GM21737 (cell line): ENCODE results near the gene IQSEC1.
A peak's percentile ranks its signal among the peaks of the same experiment; 100 is the strongest.

Source experiments
- ATAC-seq: cut with Tn5 transposase; IDR thresholded peaks from one replicate; pipeline ENCODE4 v1.9.1; 2021; ENCODE audit warnings: mild to moderate bottlenecking, moderate library complexity; ENCODE audit not compliant: unreplicated experiment

The IQSEC1 gene

DNA sequence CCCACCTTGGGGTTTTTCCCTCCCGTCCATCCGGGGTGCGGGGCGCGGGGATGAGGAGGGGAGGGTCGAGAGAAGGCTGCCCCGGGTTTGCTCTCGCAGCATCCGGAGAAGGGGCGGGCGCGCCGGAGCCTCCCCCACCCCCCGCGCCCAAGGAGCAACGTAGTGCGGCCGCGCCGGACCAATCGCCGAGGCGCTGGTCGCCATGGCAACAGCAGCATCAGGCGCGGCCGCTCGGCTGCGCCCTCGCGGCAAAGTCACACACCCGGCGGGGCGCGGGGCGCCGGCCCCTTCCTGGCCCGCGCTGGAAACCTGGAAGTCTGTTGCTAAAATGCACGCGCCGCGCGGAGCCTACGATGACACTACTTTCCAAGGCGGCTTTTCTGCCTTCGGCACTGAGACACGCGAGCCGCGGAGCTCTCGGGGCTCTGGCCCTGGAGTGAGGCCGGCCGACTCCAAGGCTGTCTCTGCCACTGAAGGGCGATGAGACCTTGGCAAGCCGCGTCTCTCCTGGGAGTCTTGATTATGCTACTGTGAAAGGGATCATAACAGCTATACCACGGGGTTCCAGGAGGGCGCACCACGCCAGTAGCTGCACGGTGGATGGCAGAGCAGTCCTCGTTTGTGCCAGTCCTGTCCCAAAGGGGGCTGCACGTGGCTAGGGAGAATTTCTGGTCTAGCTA lies at the start of gene IQSEC1:
IQSEC1 (minus strand) TSS at position 104 of the 680 bp plus-strand sequence. CDS start 415 bp downstream, outside the sequence.
- peak; percentile 58 for ATAC-seq

DNA sequence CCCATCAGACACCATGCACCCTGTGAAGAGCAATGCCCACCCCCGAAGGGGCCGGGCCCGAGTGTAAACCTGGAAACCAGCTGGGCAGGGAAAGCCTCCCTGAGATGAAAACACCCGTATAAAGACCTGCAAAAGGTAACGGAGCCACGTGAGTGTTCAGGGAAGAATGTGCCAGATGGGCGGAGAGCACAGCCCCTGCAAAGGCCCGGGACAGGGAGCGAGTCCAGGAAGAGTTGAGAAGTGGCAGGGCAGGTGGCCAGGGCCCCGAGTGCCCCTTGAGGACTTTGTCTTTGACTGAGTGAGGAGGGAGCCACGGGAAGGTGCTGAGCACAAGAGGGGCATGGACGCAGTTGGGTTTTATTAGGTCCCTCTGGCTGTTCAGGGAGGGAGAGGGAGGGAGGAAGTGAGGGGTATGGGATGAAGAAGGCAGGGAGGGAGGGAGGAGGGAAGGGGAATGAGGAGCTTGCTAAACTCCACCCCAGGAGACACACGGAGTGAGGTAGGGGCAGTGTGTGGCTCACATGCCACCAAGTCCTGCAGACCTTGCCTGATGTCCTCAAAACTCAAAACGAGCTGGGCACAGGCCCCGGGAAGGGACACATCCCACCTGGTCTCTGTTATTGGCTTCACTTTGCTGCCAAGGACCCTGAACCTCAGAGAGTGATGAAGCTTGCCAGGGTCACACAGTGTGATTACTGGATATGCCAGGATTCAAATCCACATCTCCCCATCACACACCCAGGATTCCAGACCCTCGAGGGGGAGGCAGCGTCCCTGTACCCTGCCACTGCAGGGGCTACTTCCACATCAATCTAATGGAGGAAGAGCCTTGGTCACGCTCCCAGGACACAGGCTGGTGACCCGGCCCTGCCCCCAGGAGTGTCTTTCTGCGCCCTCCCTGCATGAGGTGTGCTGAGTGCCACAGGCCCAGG lies 49.1 kb upstream of the IQSEC1 start:
- ATAC-seq, result no peak

GRCh38 chr3:13121553-13122001 lies 48.3 kb upstream of the IQSEC1 start:
- ATAC-seq, result no peak

DNA sequence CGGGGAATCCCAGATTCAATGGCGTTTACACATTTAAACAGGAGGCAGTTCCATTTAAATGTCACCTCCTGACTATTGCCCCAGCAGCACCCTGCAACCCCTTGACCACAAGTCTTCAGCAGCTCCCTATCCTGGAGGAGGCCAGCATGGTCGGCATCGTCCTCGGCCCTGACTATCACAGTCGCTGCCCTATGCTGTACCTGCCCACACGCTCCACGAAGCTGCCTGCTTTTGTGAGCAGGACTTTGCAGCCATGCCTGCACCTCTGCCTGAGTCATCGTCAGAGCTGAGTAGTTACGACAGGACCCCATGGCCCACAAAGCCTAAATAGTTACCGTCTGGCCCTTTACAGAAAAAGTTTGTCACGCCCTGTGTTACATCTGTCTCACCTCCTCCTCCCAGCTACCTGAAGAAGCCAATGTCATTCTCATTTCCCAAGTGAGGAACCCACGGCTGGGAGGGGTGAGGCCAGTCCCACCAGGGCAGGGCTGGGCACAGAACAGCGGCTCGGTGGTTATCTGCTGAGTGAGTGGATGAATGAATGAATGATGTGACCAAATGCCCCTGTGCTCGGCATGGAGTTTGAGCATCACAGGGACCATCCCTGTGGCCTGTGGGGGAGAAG lies 47.8 kb upstream of the IQSEC1 start:
- no peak for ATAC-seq

GRCh38 chr3:13120289-13120927 lies 47.2 kb upstream of the IQSEC1 start:
- no peak for ATAC-seq

GRCh38 chr3:13119471-13120220 lies 46.4 kb upstream of the IQSEC1 start:
- no peak for ATAC-seq

DNA sequence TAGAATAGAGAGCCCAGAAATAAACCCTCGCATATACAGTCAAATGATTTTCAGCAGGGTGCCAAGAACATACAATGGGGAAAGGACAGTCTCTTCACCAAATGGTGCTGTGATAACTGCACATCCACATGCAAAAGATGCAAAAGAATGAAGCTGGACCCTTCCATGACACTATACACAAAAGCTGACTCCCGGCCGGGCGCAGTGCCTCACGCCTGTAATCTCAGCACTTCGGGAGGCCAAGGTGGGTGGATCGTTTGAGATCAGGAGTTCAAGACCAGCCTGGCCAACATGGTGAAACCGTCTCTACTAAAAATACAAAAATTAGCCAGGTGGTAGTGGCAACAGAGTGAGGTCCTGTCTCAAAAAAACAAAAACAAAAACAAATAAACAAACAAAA lies 43.2 kb upstream of the IQSEC1 start:
- no peak for ATAC-seq

DNA sequence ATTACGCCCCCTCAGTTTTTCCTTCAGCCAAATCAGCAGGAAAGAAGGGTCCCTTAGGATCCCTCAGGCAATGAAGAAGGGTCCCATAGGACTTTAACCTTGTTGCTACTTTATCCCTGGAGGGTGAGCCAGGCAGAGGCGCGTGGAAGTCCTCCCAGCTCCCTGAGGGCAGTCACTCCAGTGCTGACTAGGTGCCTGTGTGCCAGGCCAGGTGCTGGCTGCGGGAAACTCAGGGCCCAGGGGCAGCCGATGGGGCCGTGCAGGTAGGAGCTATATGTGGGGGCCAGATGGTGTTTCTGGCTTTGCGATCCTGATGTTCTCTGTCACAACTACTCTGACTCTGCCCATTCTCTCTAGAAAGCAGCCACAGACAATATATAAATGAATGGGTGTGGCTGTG lies 42.8 kb upstream of the IQSEC1 start:
- no peak for ATAC-seq

GRCh38 chr3:13115576-13115910 lies 42.3 kb upstream of the IQSEC1 start:
- no peak for ATAC-seq

DNA sequence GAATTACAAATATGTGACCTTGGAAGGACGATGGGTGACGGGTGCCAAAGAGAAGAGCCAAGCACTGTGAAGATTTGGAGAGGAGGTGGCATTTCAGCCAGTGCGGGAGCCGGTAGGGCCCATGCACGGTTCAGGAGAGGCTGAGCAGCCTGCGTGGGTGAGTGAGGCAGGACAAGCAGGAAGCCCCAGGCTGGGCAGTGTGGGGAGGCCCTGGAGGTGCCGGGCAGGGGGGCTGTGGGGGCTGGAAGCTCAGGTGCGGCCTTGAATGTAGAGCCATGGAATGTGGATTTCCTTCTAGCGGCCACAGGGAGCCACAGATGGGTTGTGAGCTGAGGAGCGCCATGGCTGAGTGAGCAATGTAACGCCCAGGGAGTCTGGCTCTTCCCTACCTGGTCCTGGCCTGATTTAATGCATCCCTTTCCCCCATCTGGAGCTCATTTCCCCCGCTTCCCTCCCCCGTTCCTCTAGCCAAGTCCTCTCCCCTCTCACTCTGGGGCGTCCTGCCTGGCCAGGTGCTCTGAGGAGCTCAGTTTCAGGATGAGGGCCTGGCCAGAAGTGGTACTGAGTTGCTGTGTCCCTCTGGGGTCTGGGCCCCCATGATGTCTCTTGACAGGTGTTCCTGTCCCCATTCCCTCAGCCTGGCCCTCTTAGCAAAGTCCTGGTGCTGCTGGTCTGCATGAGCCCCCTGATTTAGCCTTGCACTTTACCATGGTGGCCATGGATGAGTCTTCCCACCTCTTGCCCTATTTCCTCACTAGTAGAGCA lies 41.8 kb upstream of the IQSEC1 start:
- ATAC-seq, result no peak

DNA sequence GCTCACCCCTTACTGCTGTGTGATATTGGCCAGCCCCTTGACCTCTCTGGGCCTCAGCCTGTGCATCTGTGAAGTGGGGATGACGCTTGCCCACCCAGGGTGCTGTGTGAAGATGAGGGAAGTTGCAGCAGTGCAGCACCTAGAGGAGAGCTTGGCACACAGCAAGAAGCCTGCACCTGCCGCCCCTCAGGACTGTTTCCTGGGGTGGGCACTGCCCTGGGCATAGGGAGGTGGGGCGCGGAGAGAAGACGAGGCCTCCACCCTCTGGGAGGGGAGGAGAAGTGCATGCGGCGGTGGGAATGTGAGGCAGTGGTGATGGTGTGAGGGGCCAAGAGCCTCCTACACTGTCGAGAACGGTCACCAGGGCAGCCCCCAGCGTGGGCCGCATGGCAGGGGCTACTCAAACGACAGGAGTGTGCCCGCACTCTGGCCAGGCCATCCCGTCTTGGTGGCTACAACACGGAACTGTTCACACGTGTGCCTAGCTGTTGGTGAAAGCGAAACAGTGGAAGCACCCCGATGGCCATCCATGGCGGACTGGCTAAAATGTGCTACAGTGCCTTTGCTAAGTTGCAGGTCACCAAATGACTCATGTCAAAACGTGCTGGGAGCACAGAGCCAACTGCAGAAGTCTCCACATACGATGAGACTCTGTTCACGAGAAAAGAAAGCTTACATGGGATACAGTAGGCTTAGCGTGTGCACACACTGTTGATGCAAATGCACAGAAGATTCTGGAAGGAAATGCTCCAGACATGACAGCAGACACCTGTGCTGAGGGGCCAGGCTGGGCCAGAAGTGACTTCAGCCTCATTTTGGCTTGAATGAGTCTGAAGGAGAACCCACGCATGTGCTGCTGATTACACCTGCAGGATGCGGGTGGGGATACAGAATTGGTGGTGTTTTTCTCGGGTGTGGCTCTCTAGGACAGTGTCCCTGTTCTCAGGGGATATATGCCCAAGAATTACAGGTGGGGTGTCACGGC lies 40.4 kb upstream of the IQSEC1 start:
- no peak for ATAC-seq

DNA sequence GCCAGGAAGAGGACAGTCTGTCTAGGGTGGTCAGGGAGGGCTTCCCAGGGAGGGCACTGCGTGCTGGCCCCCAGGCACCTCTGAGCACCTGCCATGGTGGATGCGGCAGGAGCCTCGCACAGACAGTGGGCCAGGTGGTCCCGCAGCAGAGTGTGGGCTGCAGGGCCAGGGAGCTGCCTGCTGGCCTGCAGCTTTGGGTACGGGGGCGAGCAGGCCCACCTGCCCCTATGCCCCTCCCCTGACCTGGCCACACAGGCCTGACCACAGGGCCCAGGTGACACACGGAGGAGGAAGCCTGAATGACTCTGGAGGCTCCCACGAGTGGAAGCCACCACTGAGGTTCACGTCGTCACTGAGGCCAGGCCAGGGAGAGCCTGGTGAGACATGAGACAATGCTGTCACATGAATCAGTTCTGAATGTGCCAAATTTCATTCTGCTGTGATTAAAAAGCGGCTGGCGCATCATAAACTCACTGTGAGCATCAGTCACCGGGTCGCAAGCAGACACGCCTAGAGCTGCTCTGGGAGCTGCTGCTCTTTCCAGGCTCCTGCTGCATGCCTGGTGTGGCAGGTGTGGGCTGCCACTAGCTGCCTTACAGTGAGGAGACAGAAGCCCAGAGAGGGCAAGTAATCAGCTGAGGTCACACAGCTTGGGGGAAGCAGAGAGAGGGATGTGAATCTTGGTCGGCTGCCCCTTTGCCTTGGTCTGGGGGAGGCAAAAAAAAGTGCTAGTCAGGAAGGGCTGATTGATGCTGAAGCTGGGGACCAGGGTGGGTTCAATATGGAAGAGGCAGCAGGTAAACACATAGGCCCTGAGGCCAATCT lies 39.5 kb upstream of the IQSEC1 start:
- no peak for ATAC-seq

- ATAC-seq, result no peak
These were observed 38.8 kb upstream of the IQSEC1 start for GRCh38 chr3:13111873-13112520.

DNA sequence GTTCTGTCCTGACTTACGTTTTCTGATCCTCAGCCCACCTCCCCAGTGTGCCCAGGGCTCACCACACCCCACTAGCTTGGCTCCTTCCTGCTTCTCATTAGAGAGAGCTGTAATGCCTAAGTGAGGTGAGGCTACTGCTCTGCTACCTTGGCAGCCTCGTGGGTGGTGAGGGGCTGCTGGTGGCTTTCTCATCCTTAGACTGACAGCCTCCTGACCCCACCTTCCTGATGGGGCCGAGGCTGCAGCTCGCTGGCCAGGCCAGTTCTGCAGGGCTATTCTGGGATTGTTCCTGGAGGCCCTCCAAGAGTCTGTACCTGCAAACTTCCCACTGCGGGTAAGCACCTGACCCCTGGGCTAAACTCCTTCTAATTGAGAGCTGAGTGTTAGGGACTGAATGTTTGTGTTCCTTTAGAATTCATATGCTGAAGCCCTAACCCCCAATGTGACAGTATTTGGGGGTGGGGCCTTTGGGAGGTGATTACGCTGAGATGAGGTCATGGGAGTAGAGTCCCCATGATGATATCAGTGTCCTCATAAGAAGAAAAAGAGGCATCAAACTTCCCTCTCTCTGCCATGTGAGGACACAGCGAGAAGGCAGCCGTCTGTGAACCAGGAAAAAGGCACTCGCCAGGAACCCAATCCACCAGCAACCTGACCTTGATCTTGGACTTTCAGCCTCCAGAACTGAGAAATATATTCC lies 38.1 kb upstream of the IQSEC1 start:
- ATAC-seq, result peak; percentile 18

GRCh38 chr3:13110678-13111116 lies 37.5 kb upstream of the IQSEC1 start:
- ATAC-seq, result peak; percentile 82

- no peak for ATAC-seq
These were observed 36.3 kb upstream of the IQSEC1 start for GRCh38 chr3:13109516-13109915.

DNA sequence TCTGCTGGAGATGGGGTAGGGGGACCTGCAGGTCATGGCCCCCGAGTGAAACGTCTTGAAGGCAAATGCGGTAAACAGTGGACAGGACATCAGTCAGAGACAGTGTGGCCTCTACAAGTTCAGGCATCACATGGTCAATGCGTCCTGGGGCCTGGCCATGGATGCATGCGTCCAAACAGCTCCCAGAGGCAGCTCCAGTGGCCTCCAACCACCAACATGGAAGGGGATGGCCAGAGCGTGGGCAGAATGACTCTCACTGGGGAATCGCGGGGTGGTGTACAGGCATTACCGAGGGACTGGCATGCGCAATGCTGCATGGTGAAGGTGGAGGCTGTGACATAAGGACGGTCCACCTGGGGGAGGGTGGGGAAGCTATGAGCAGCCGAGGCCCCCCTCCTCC lies 35.6 kb upstream of the IQSEC1 start:
- ATAC-seq, result no peak
